ENCODE results near the gene LARP7. TPM values are rescaled to one million over a fixed set of nuclear protein-coding genes. Genes with fewer than 3 reads are reported as not detected.

The LARP7 gene
- total and polyA plus RNA-seq, 2 of the 8 experiments (the other 6 are each of a cell fraction or from before 2014, with no cell fraction given): 9.3 to 38.3 TPM

GRCh38 chr4:112664611-112665010 lies 27.7 kb downstream of the LARP7 start:
- H2BK5ac ChIP-seq (ENCODE audit: low read depth, low read length): 0 out of 2 replicates have a peak overlapping the region, but pooled peaks have one; percentile 16
- no peak overlapping the region for H3K14ac ChIP-seq (ENCODE audit: insufficient read length)
- 92% methylated on average over 2 of the region's 2 CpGs; no CpG with 5 or more reads in 1 of the 2 experiments for WGBS, 2 experiments (ENCODE audit: extremely low coverage in 1 of 2, insufficient coverage in 1 of 2, insufficient read length in 1 of 2, insufficient replicate concordance in 2 of 2, low coverage in 1 of 2, low lambda C conversion rate in 2 of 2, missing lambda C conversion rate in 1 of 2)
- H3K4me3 ChIP-seq (ENCODE audit: extremely low read depth in 1 of 4, insufficient read depth in 2 of 4, low read depth in 3 of 4, low read length in 4 of 4): no peak overlapping the region
- H3K79me2 ChIP-seq (ENCODE audit: control insufficient read depth in 1 of 2, insufficient read depth in 2 of 2, low read length in 2 of 2): no peaks in the 10 kb centered on the region
- H3K56ac ChIP-seq (replicated peaks; ENCODE audit: insufficient read length, low read depth, low read length): no peak overlapping the region
- no peak overlapping the region for H3K27ac ChIP-seq (ENCODE audit: low read depth, low read length)
- H2BK120ac ChIP-seq (replicated peaks; ENCODE audit: low read depth, low read length): no peak overlapping the region
- peak overlapping the region; percentile 63; the same call in 1 of the 2 replicates for H2BK20ac ChIP-seq (ENCODE audit: low read length)
- H4K8ac ChIP-seq (ENCODE audit: extremely low read depth, insufficient read depth, low read length): no peak overlapping the region
- ChIA-PET CTCF (ENCODE audit: partially characterized antibody) (interaction anchor here (1.1 kb wide), 1 partner anchor 115 kb away, joined by 4 read pairs; no protein-coding TSS in a partner anchor), POLR2A (ENCODE audit: partially characterized antibody) (interaction anchor here (1.9 to 11.0 kb wide), 3 partner anchors 10 to 18 kb away, joined by 4 to 159 read pairs (median 67); no protein-coding TSS in a partner anchor)
- no peak overlapping the region for H3K9ac ChIP-seq (replicated peaks in 1 of 4; ENCODE audit: extremely low read depth in 1 of 4, low read depth in 3 of 4, low read length in 3 of 4)
- no peaks in the 10 kb centered on the region for H3K36me3 ChIP-seq (ENCODE audit: control insufficient read depth in 2 of 4, insufficient read depth in 4 of 4, low read length in 3 of 4)
- H4K20me1 ChIP-seq (replicated peaks in 1 of 2; ENCODE audit: control insufficient read depth in 1 of 2, insufficient read depth in 2 of 2, low read length in 2 of 2): no peaks in the 10 kb centered on the region
- no peak overlapping the region for H3K4ac ChIP-seq (replicated peaks; ENCODE audit: insufficient read length, low read depth, low read length)
- no peaks in the 10 kb centered on the region for H3K27me3 ChIP-seq (replicated peaks in 1 of 4; ENCODE audit: control insufficient read depth in 3 of 4, extremely low read depth in 1 of 4, insufficient read depth in 3 of 4, low read length in 3 of 4)
- no peaks in the 10 kb centered on the region for H3K9me3 ChIP-seq (ENCODE audit: insufficient read depth in 2 of 2, low read depth in 1 of 2, low read length in 1 of 2)
- H4K91ac ChIP-seq (replicated peaks; ENCODE audit: insufficient read length, low read length): no peak overlapping the region
- no peak overlapping the region for H3K18ac ChIP-seq (ENCODE audit: extremely low read depth, low read length)
- peak overlapping the region; percentile 40; the same call in 1 of the 2 replicates for H2BK12ac ChIP-seq (ENCODE audit: low read depth, low read length)
- H3K79me1 ChIP-seq (ENCODE audit: low read depth, low read length): no peaks in the 10 kb centered on the region
- H3K23me2 ChIP-seq (ENCODE audit: low read depth, low read length): no peaks in the 10 kb centered on the region
- no peak overlapping the region for H2AFZ ChIP-seq (ENCODE audit: low read length)
- no peak overlapping the region for H3K23ac ChIP-seq (ENCODE audit: insufficient read length)
- H2BK15ac ChIP-seq (ENCODE audit: low read length): no peak overlapping the region
- H2AK5ac ChIP-seq (ENCODE audit: low read depth, low read length): no peak overlapping the region
- H3K4me1 ChIP-seq (replicated peaks in 1 of 4; ENCODE audit: control insufficient read depth in 3 of 4, insufficient read depth in 4 of 4, low read length in 3 of 4): peaks cover 0 to 4% (median 0%) of the 10 kb centered on the region in 4 experiments; a peak in 2 of 7 replicates
- H4K5ac ChIP-seq (ENCODE audit: insufficient read length, low read depth, low read length): no peak overlapping the region
- H3K4me2 ChIP-seq (ENCODE audit: insufficient read depth in 1 of 2, low read depth in 2 of 2, low read length in 2 of 2): no peak overlapping the region
- FAIRE-seq (no peak), DNase-seq (ENCODE audit: low read depth in 1 of 2, low spot score in 2 of 2) (no peak)
- no peak for TF ChIP-seq TBP (IDR thresholded peaks at IDR 0.05; ENCODE audit: low read depth, low read length)
- TF ChIP-seq CEBPB (IDR thresholded peaks at IDR 0.05; ENCODE audit: low read depth, low read length): no peak
- no peak for TF ChIP-seq BCL11A (IDR thresholded peaks at IDR 0.05; ENCODE audit: low read depth in 2 of 2, low read length in 2 of 2)
- no peak for TF ChIP-seq BRCA1 (IDR thresholded peaks at IDR 0.05; ENCODE audit: low read depth, low read length)
- no peak for TF ChIP-seq YY1 (IDR thresholded peaks at IDR 0.05; ENCODE audit: low read depth, low read length)
- no peak for TF ChIP-seq GABPA (IDR thresholded peaks at IDR 0.05; ENCODE audit: borderline replicate concordance, insufficient read depth, low read length)
- TF ChIP-seq SIN3A (conservative IDR thresholded peaks at IDR 0.05 in 1 of 2, IDR thresholded peaks at IDR 0.05 in 1 of 2; ENCODE audit: low read depth in 1 of 2, low read length in 2 of 2): no peak
- TF ChIP-seq MAX (IDR thresholded peaks at IDR 0.05): no peak
- TF ChIP-seq POU5F1 (IDR thresholded peaks at IDR 0.05; ENCODE audit: low read depth, low read length): no peak
- TF ChIP-seq FOSL1 (IDR thresholded peaks at IDR 0.05; ENCODE audit: insufficient read depth, low read depth, low read length): no peak
- no peak for TF ChIP-seq BACH1 (IDR thresholded peaks at IDR 0.05; ENCODE audit: low read length)
- no peak for TF ChIP-seq SIRT6 (IDR thresholded peaks at IDR 0.05; ENCODE audit: low read length)
- no peak for TF ChIP-seq TCF12 (IDR thresholded peaks at IDR 0.05; ENCODE audit: low read depth, low read length)
- TF ChIP-seq SUZ12 (IDR thresholded peaks at IDR 0.05; ENCODE audit: low read length): no peak

All from H1 (cell line).